H1 (cell line): ENCODE data around the gene ALK. TPM values are rescaled to one million over a fixed set of nuclear protein-coding genes. Genes with fewer than 3 reads are reported as not detected.

Experiments used
- CTCF ChIA-PET: fragments of 300-600 bp; sonication (Branson Sonifier 250); formaldehyde crosslinking; loops from one replicate; lab custom pipeline; 2021; ENCODE audit not compliant: partially characterized antibody; lab: Charles Lee
- POLR2A ChIA-PET: fragments of 300-600 bp; sonication (Branson Sonifier 250); formaldehyde crosslinking; loops from one replicate; lab custom pipeline; 2021; ENCODE audit warnings: inconsistent platforms; ENCODE audit not compliant: partially characterized antibody; lab: Charles Lee
- DNase-seq, 2 experiments: peaks; one replicate each; pipeline versions ENCODE4 v3.0.0 to v3.0.0-alpha.2; 2010 to 2022; ENCODE audit warnings: low spot score in 2 of 2, low read depth in 1 of 2, mixed read lengths in 1 of 2
- FAIRE-seq: peaks from 2 replicates; lab custom pipeline; 2011; peaks lifted over from hg19 to GRCh38; lab: Jason Lieb, UNC
- H2AFZ ChIP-seq: 2 replicates; pipeline ENCODE4 v1.8.1; 2012; ENCODE audit warnings: low read length, inconsistent platforms
- H2AK5ac ChIP-seq: 2 replicates; pipeline ENCODE4 v1.6.1; 2013; ENCODE audit warnings: low read depth, low read length
- H2BK120ac ChIP-seq: replicated peaks from 2 replicates; pipeline ENCODE3; 2013; ENCODE audit warnings: low read depth, low read length, inconsistent platforms
- H2BK12ac ChIP-seq: 2 replicates; pipeline ENCODE4 v1.6.1; 2013; ENCODE audit warnings: low read depth, low read length
- H2BK15ac ChIP-seq: 2 replicates; pipeline ENCODE4 v1.6.1; 2013; ENCODE audit warnings: low read length
- H2BK20ac ChIP-seq: 2 replicates; pipeline ENCODE4 v1.6.1; 2013; ENCODE audit warnings: low read length
- H2BK5ac ChIP-seq: 2 replicates; pipeline ENCODE4 v1.6.1; 2013; ENCODE audit warnings: low read depth, low read length
- H3K14ac ChIP-seq: 2 replicates; pipeline ENCODE4 v1.6.1; 2013; ENCODE audit warnings: inconsistent platforms; ENCODE audit not compliant: insufficient read length
- H3K18ac ChIP-seq: 2 replicates; pipeline ENCODE4 v1.6.1; 2013; ENCODE audit warnings: low read length; ENCODE audit errors: extremely low read depth
- H3K23ac ChIP-seq: 2 replicates; pipeline ENCODE4 v1.6.1; 2013; ENCODE audit warnings: inconsistent platforms; ENCODE audit not compliant: insufficient read length
- H3K23me2 ChIP-seq: 2 replicates; pipeline ENCODE4 v1.6.1; 2013; ENCODE audit warnings: low read depth, low read length
- H3K27ac ChIP-seq: 2 replicates; pipeline ENCODE4 v1.6.1; 2011; ENCODE audit warnings: low read depth, low read length, inconsistent platforms
- H3K27me3 ChIP-seq, 4 experiments: replicated peaks in 1 of 4; 1 replicate in 1 of 4; 2 replicates in 3 of 4; pipeline versions ENCODE4 v1.6.1 to v1.8.1; 2011 to 2013; ENCODE audit warnings: low read length in 3 of 4, mild to moderate bottlenecking in 3 of 4, inconsistent platforms in 2 of 4, mixed read lengths in 2 of 4, moderate library complexity in 1 of 4; ENCODE audit not compliant: control insufficient read depth in 3 of 4, insufficient read depth in 3 of 4; ENCODE audit errors: extremely low read depth in 1 of 4
- H3K36me3 ChIP-seq, 4 experiments: 2 replicates each; pipeline versions ENCODE4 v1.6.1 to v1.8.1; 2011 to 2013; ENCODE audit warnings: mild to moderate bottlenecking in 4 of 4, low read length in 3 of 4, moderate library complexity in 2 of 4, control low read depth in 1 of 4, inconsistent platforms in 1 of 4; ENCODE audit not compliant: insufficient read depth in 4 of 4, control insufficient read depth in 2 of 4
- H3K4ac ChIP-seq: replicated peaks from 2 replicates; pipeline ENCODE3; 2013; ENCODE audit warnings: low read length, low read depth, mixed read lengths, inconsistent platforms; ENCODE audit not compliant: insufficient read length
- H3K4me1 ChIP-seq, 4 experiments: replicated peaks in 1 of 4; 1 replicate in 1 of 4; 2 replicates in 3 of 4; pipeline versions ENCODE4 v1.6.1 to v1.8.1; 2011 to 2013; ENCODE audit warnings: low read length in 3 of 4, inconsistent platforms in 2 of 4, mixed read lengths in 1 of 4; ENCODE audit not compliant: insufficient read depth in 4 of 4, control insufficient read depth in 3 of 4
- H3K4me2 ChIP-seq, 2 experiments: 2 replicates each; pipeline versions ENCODE4 v1.6.1 to v1.8.1; 2011 to 2013; ENCODE audit warnings: low read depth in 2 of 2, low read length in 2 of 2, control low read depth in 1 of 2, inconsistent platforms in 1 of 2, mild to moderate bottlenecking in 1 of 2; ENCODE audit not compliant: insufficient read depth in 1 of 2
- H3K4me3 ChIP-seq, 4 experiments: fragments of 200-600, 300-600 bp in 1 of 4; sonication (generic), shearing (Covaris generic), sonication (Bioruptor Twin) in 1 of 4; 2 replicates each; pipeline versions ENCODE4 v1.5.1 to v1.8.1; 2011 to 2016; ENCODE audit warnings: low read length in 4 of 4, low read depth in 3 of 4, control low read depth in 2 of 4, inconsistent platforms in 2 of 4, mild to moderate bottlenecking in 2 of 4, mixed read lengths in 1 of 4, moderate library complexity in 1 of 4; ENCODE audit not compliant: insufficient read depth in 2 of 4; ENCODE audit errors: extremely low read depth in 1 of 4
- H3K56ac ChIP-seq: replicated peaks from 2 replicates; pipeline ENCODE3; 2013; ENCODE audit warnings: low read depth, mild to moderate bottlenecking, mixed read lengths, low read length, inconsistent platforms; ENCODE audit not compliant: insufficient read length
- H3K79me1 ChIP-seq: 2 replicates; pipeline ENCODE4 v1.6.1; 2013; ENCODE audit warnings: low read depth, low read length, control low read depth
- H3K79me2 ChIP-seq, 2 experiments: 2 replicates each; pipeline versions ENCODE4 v1.6.1 to v1.8.1; 2012 to 2013; ENCODE audit warnings: low read length in 2 of 2, mild to moderate bottlenecking in 2 of 2, inconsistent platforms in 1 of 2; ENCODE audit not compliant: insufficient read depth in 2 of 2, control insufficient read depth in 1 of 2
- H3K9ac ChIP-seq, 4 experiments: replicated peaks in 1 of 4; 1 replicate in 1 of 4; 2 replicates in 3 of 4; pipeline versions ENCODE4 v1.6.1 to v1.8.1; 2011 to 2013; ENCODE audit warnings: low read depth in 3 of 4, low read length in 3 of 4, control low read depth in 2 of 4, mild to moderate bottlenecking in 2 of 4, moderate library complexity in 2 of 4, inconsistent platforms in 1 of 4; ENCODE audit errors: extremely low read depth in 1 of 4
- H3K9me3 ChIP-seq, 2 experiments: 2 replicates each; pipeline versions ENCODE4 v1.6.1 to v1.8.1; 2012 to 2013; ENCODE audit warnings: mild to moderate bottlenecking in 2 of 2, moderate library complexity in 2 of 2, control low read depth in 1 of 2, inconsistent platforms in 1 of 2, low read depth in 1 of 2, low read length in 1 of 2, mixed read lengths in 1 of 2; ENCODE audit not compliant: insufficient read depth in 2 of 2
- H4K20me1 ChIP-seq, 2 experiments: replicated peaks in 1 of 2; 2 replicates each; pipeline versions ENCODE3 to v1.8.1; 2011 to 2013; ENCODE audit warnings: inconsistent platforms in 2 of 2, low read length in 2 of 2, mild to moderate bottlenecking in 1 of 2; ENCODE audit not compliant: insufficient read depth in 2 of 2, control insufficient read depth in 1 of 2
- H4K5ac ChIP-seq: 2 replicates; pipeline ENCODE4 v1.6.1; 2013; ENCODE audit warnings: low read length, low read depth, mixed read lengths, inconsistent platforms; ENCODE audit not compliant: insufficient read length
- H4K8ac ChIP-seq: 2 replicates; pipeline ENCODE4 v1.8.0; 2013; ENCODE audit warnings: mild to moderate bottlenecking, moderate library complexity, low read length, inconsistent platforms; ENCODE audit not compliant: insufficient read depth; ENCODE audit errors: extremely low read depth
- H4K91ac ChIP-seq: replicated peaks from 2 replicates; pipeline ENCODE3; 2013; ENCODE audit warnings: low read length, mixed read lengths, inconsistent platforms; ENCODE audit not compliant: insufficient read length
- EP300 ChIP-seq, 2 experiments: IDR thresholded peaks; 1 replicate in 1 of 2; 2 replicates in 1 of 2; pipeline ENCODE4 v1.6.1; 2011 to 2012; ENCODE audit warnings: low read depth in 2 of 2, low read length in 2 of 2, mild to moderate bottlenecking in 2 of 2, borderline replicate concordance in 1 of 2, inconsistent platforms in 1 of 2, moderate library complexity in 1 of 2
- WGBS, 2 experiments: shearing (Covaris generic) in 1 of 2; methylation state at CpG; one replicate each; pipeline versions ENCODE4 v1.1.6 to v1.1.7; 2013 to 2015; ENCODE audit warnings: low lambda C conversion rate in 2 of 2, mixed read lengths in 2 of 2, inconsistent platforms in 1 of 2, low coverage in 1 of 2, missing lambda C conversion rate in 1 of 2; ENCODE audit not compliant: insufficient replicate concordance in 2 of 2, insufficient coverage in 1 of 2, insufficient read length in 1 of 2; ENCODE audit errors: extremely low coverage in 1 of 2, missing lambda C conversion rate in 1 of 2; 5-methylcytosine and 5-hydroxymethylcytosine counted together
- polyA plus RNA-seq, 7 experiments: library from polyadenylated mRNA; depleted of rRNA in 3 of 7; stranded (reverse) in 5 of 7; unstranded in 2 of 7; fragments of >200 nt in 5 of 7; fragments of 200-250 nt in 2 of 7; gene quantifications; 1 replicate in 5 of 7; 2 replicates in 1 of 7; 4 replicates in 1 of 7; pipeline versions ENCODE4 v1.2.1 to v1.2.3, GENCODE V29; 2011 to 2013; ENCODE audit warnings: missing spikeins in 2 of 7, mixed read lengths in 2 of 7
- total RNA-seq: library from RNA; stranded (reverse); fragmentation: NEBNext Ultra II Directional; extraction: Animal tissue kit (Norgen Biotek cat#: 25700); gene quantifications from 2 replicates; pipeline ENCODE4 v1.2.1, GENCODE V29; 2021

ALK gene
- total and polyA plus RNA-seq, 2 of the 8 experiments (the other 6 are each of a cell fraction or from before 2014, with no cell fraction given): 0.02 to 0.09 TPM

DNA sequence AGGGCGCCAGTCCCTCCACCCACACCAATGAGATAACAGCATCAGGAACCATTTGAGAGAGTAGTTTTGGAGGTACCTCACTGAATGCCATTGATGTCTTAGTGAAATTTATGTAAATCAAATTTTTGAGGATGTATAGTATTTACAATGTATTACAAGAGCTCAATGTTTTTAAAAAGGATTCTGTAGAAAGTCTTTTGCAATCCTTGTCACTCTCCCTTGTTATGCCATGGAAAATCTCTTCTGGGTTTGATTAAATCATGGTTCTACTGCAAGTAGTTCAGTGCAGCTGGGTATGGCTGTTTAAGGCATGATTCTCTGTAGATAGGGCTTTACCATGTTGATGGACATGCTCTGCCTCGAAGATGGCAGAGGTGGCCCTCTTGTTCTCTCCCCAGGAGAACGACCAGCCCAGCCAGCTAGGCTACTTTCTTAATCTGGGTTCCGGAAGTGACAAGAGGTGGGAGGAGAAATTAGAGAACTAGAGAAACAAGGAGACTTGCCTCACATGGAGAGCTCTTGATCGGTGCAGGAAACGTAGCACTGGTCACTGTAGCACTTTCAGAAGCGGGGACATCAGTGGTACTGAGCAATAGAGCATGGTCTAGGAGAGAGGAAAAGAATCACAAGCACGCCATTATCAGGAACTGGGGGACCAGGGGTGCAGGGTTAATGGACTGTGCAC, 603.4 kb downstream of the ALK start:
- Histone ChIP-seq H4K8ac (no peak overlapping the region), H3K4me3 (no peak overlapping the region), H3K56ac (no peak overlapping the region), H4K91ac (no peak overlapping the region), H3K4me2 (no peak overlapping the region), H3K14ac (no peak overlapping the region), H2AK5ac (no peak overlapping the region), H3K9me3 (no peaks in the 10 kb centered on the region), H3K18ac (no peak overlapping the region), H4K20me1 (no peaks in the 10 kb centered on the region), H2BK5ac (no peak overlapping the region), H3K23me2 (no peaks in the 10 kb centered on the region), H4K5ac (no peak overlapping the region), H2BK15ac (no peak overlapping the region), H2BK12ac (no peak overlapping the region), H3K4ac (no peak overlapping the region), H3K36me3 (no peaks in the 10 kb centered on the region), H2BK20ac (no peak overlapping the region), H3K79me1 (no peaks in the 10 kb centered on the region), H3K79me2 (no peaks in the 10 kb centered on the region), H3K4me1 (0 out of 7 replicates have a peak, but pooled peaks cover 0 to 2% (median 0%) of the 10 kb centered on the region in 4 experiments), H2BK120ac (no peak overlapping the region), H3K27me3 (no peaks in the 10 kb centered on the region), H3K27ac (no peak overlapping the region), H3K9ac (no peak overlapping the region), H3K23ac (no peak overlapping the region), H2AFZ (no peak overlapping the region)
- FAIRE-seq: no peak
- WGBS, 2 experiments: 90% methylated on average over 8 of the region's 8 CpGs; no CpG with 5 or more reads in 1 of the 2 experiments
- DNase-seq: no peak
- ChIA-PET CTCF (interaction anchor here (1.2 to 7.5 kb wide), 3 partner anchors 9 to 103 kb away, joined by 4 to 71 read pairs (median 10); no protein-coding TSS in a partner anchor), POLR2A (no interaction called here)
- TF ChIP-seq EP300 (IDR thresholded peaks at IDR 0.05; ENCODE audit: borderline replicate concordance in 1 of 2, low read depth in 2 of 2, low read length in 2 of 2): no peak
